Measurements from ENCODE around the gene SNAI3.

The SNAI3 gene

GRCh38 chr16:88703486-88704309, 17.4 kb upstream of the SNAI3 start:
- no peak for DNase-seq

- DNase-seq, result no peak
These were observed 16.3 kb upstream of the SNAI3 start for GRCh38 chr16:88702371-88703210.

- no peak for DNase-seq
These were observed 15.5 kb upstream of the SNAI3 start for GRCh38 chr16:88701581-88702370.

- DNase-seq, result peak; percentile 73
These were observed 14.6 kb upstream of the SNAI3 start for GRCh38 chr16:88700636-88701482.

- no peak for DNase-seq
These were observed 14.0 kb upstream of the SNAI3 start for GRCh38 chr16:88700322-88700635.

GRCh38 chr16:88699180-88699579, 12.9 kb upstream of the SNAI3 start:
- no peak for DNase-seq

GRCh38 chr16:88698646-88699045, 12.3 kb upstream of the SNAI3 start:
- no peak for DNase-seq

GRCh38 chr16:88697831-88698615, 11.7 kb upstream of the SNAI3 start:
- DNase-seq, result no peak

GRCh38 chr16:88697116-88697830, 11.0 kb upstream of the SNAI3 start:
- no peak for DNase-seq

- DNase-seq, result no peak
These were observed 10.1 kb upstream of the SNAI3 start for GRCh38 chr16:88696441-88696840.

- DNase-seq, result no peak
These were observed 9.4 kb upstream of the SNAI3 start for GRCh38 chr16:88695753-88696152.

- DNase-seq, result no peak
These were observed 8.9 kb upstream of the SNAI3 start for GRCh38 chr16:88695218-88695617.

- no peak for DNase-seq
These were observed 8.1 kb upstream of the SNAI3 start for GRCh38 chr16:88694221-88695087.

GRCh38 chr16:88693420-88694177, 7.3 kb upstream of the SNAI3 start:
- no peak for DNase-seq

- DNase-seq, result no peak
These were observed 6.6 kb upstream of the SNAI3 start for GRCh38 chr16:88692861-88693260.

- DNase-seq, result no peak
These were observed 5.7 kb upstream of the SNAI3 start for GRCh38 chr16:88691924-88692560.

GRCh38 chr16:88691129-88691813, 5.0 kb upstream of the SNAI3 start:
- DNase-seq, result no peak

Data from right hindlimb (tissue), 1 donor.